Measurements from ENCODE around the gene EFHC1. TPM values are rescaled to one million over a fixed set of nuclear protein-coding genes. Genes with fewer than 3 reads are reported as not detected.

EFHC1 gene
- total RNA-seq, 1 experiment from 2014 or later: 12.4 TPM

GRCh38 chr6:52535711-52536423 is 115.7 kb downstream of the EFHC1 start:
- RAD21 ChIA-PET (ENCODE audit: low non-redundant PET in 1 of 2, low total read pairs in 2 of 2, uncharacterized antibody in 2 of 2, unreplicated experiment in 2 of 2): no interaction called here
- Histone ChIP-seq H3K36me3 (ENCODE audit: control insufficient read depth in 1 of 2, insufficient read depth in 2 of 2, low read length in 2 of 2) (no peaks in the 10 kb centered on the region), H3K27ac (ENCODE audit: low read depth, low read length) (no peak overlapping the region), H3K79me2 (ENCODE audit: insufficient read depth, low read length) (peaks cover 10% of the 10 kb centered on the region; the same call in 1 of the 2 replicates), H3K9me2 (ENCODE audit: insufficient read depth) (no peaks in the 10 kb centered on the region), H3K4me1 (ENCODE audit: control insufficient read depth in 1 of 2, insufficient read depth in 2 of 2, low read length in 2 of 2) (peaks cover 0 to 10% of the 10 kb centered on the region in 2 experiments; a peak in 1 of 4 replicates), H3K27me3 (ENCODE audit: insufficient read depth, low read length) (no peaks in the 10 kb centered on the region), H2AFZ (ENCODE audit: low read depth, low read length, poor library complexity, severe bottlenecking) (no peak overlapping the region), H3K9ac (ENCODE audit: low read length) (no peak overlapping the region), H3K4me2 (ENCODE audit: low read length) (no peak overlapping the region), H3K4me3 (replicated peaks in 1 of 2; ENCODE audit: low read depth in 1 of 2, low read length in 2 of 2) (no peak overlapping the region), H3K9me3 (ENCODE audit: control insufficient read depth in 1 of 2, insufficient read depth in 1 of 2, low read depth in 1 of 2, low read length in 2 of 2) (no peaks in the 10 kb centered on the region), H4K20me1 (ENCODE audit: insufficient read depth) (no peaks in the 10 kb centered on the region)
- no peak for ATAC-seq
- TF ChIP-seq JUND (IDR thresholded peaks at IDR 0.05) (no peak), CBX3 (IDR thresholded peaks at IDR 0.05; ENCODE audit: low read depth) (no peak), REST (IDR thresholded peaks at IDR 0.05; ENCODE audit: low read depth) (no peak), POLR2A (IDR thresholded peaks at IDR 0.05; ENCODE audit: borderline replicate concordance, extremely low read depth, insufficient read depth, insufficient read length) (no peak)
- POLR2A ChIA-PET: no interaction called here
- intact Hi-C loops (cut with micrococcal nuclease): no loop called here
- no TSS peak for BruUV-seq (replicated peaks)
- CTCF ChIA-PET: no interaction called here
- DNase-seq (ENCODE audit: low read depth, low spot score): no peak

GRCh38 chr6:52536424-52536916 is 116.3 kb downstream of the EFHC1 start:
- POLR2A ChIA-PET: no interaction called here
- no TSS peak for BruUV-seq (replicated peaks)

More at GRCh38 chr6:52536424-52536916, 116.3 kb downstream of the EFHC1 start:
- no peaks in the 10 kb centered on the region for H4K20me1 ChIP-seq (ENCODE audit: insufficient read depth)
- RAD21 ChIA-PET (ENCODE audit: low non-redundant PET in 1 of 2, low total read pairs in 2 of 2, uncharacterized antibody in 2 of 2, unreplicated experiment in 2 of 2): no interaction called here
- H3K79me2 ChIP-seq (ENCODE audit: insufficient read depth, low read length): peaks cover 10% of the 10 kb centered on the region; the same call in 1 of the 2 replicates
- no peak overlapping the region for H3K4me3 ChIP-seq (replicated peaks in 1 of 2; ENCODE audit: low read depth in 1 of 2, low read length in 2 of 2)
- H3K4me2 ChIP-seq (ENCODE audit: low read length): no peak overlapping the region
- DNase-seq (ENCODE audit: low read depth, low spot score) (no peak), ATAC-seq (no peak)
- no peaks in the 10 kb centered on the region for H3K36me3 ChIP-seq (ENCODE audit: control insufficient read depth in 1 of 2, insufficient read depth in 2 of 2, low read length in 2 of 2)
- intact Hi-C loops (cut with micrococcal nuclease): no loop called here
- no peak for TF ChIP-seq ZFX (IDR thresholded peaks at IDR 0.05)
- no peaks in the 10 kb centered on the region for H3K9me3 ChIP-seq (ENCODE audit: control insufficient read depth in 1 of 2, insufficient read depth in 1 of 2, low read depth in 1 of 2, low read length in 2 of 2)
- no peaks in the 10 kb centered on the region for H3K9me2 ChIP-seq (ENCODE audit: insufficient read depth)
- CTCF ChIA-PET: no interaction called here
- no peaks in the 10 kb centered on the region for H3K27me3 ChIP-seq (ENCODE audit: insufficient read depth, low read length)
- no peak overlapping the region for H3K27ac ChIP-seq (ENCODE audit: low read depth, low read length)
- H2AFZ ChIP-seq (ENCODE audit: low read depth, low read length, poor library complexity, severe bottlenecking): no peak overlapping the region
- H3K4me1 ChIP-seq (ENCODE audit: control insufficient read depth in 1 of 2, insufficient read depth in 2 of 2, low read length in 2 of 2): peaks cover 0 to 10% of the 10 kb centered on the region in 2 experiments; a peak in 1 of 4 replicates
- H3K9ac ChIP-seq (ENCODE audit: low read length): no peak overlapping the region

All from HCT116 (cell line).